Activated CD8-positive, alpha-beta T cell treated with anti-CD3 and anti-CD28 coated beads for 36 hours (primary cell): ENCODE data around the gene CEP164. TPM values are rescaled to one million over a fixed set of nuclear protein-coding genes. Genes with fewer than 3 reads are reported as not detected.

ENCODE experiments used
- ATAC-seq: fragments of 200-7000 bp; cut with Tn5 transposase; one replicate; pipeline ENCODE4 v1.10.0; 2021; ENCODE audit warnings: mild to moderate bottlenecking, moderate library complexity
- CTCF ChIA-PET: fragments of 350-600 bp; sonication (Branson Sonifier 250); formaldehyde crosslinking; loops from one replicate; lab custom pipeline; 2021; ENCODE audit warnings: antibody characterized with exemption; lab: Charles Lee
- POLR2A ChIA-PET: fragments of 350-600 bp; sonication (Branson Sonifier 250); formaldehyde crosslinking; loops from one replicate; lab custom pipeline; 2021; ENCODE audit warnings: antibody characterized with exemption; lab: Charles Lee
- DNase-seq: peaks from one replicate; pipeline ENCODE4 v3.0.0-alpha.2; 2020
- H3K27ac Mint-ChIP-seq: one replicate; pipeline ENCODE4 v1.8.0; 2021; ENCODE audit warnings: mild to moderate bottlenecking, mixed read lengths
- H3K27me3 Mint-ChIP-seq: one replicate; pipeline ENCODE4 v1.8.0; 2021; ENCODE audit warnings: mixed read lengths
- H3K36me3 Mint-ChIP-seq: one replicate; pipeline ENCODE4 v1.8.0; 2021; ENCODE audit warnings: low read depth, mixed read lengths
- H3K4me1 Mint-ChIP-seq: one replicate; pipeline ENCODE4 v1.8.0; 2021; ENCODE audit warnings: low read depth, mixed read lengths
- H3K4me3 Mint-ChIP-seq: one replicate; pipeline ENCODE4 v1.8.0; 2021; ENCODE audit warnings: mild to moderate bottlenecking, moderate library complexity, mixed read lengths
- H3K9me3 Mint-ChIP-seq: one replicate; pipeline ENCODE4 v1.8.0; 2021; ENCODE audit warnings: mixed read lengths
- CTCF ChIP-seq: fragments of 200-600 bp; IDR thresholded peaks from one replicate; pipeline ENCODE4 v1.8.0; 2022; ENCODE audit warnings: antibody characterized with exemption, mild to moderate bottlenecking
- intact Hi-C: fragments of 100-400 bp; cut with micrococcal nuclease; formaldehyde crosslinking; loops from one replicate; pipeline ENCODE4 v1.10.0; 2022
- total RNA-seq, 2 experiments: library from RNA; stranded (reverse); gene quantifications; one replicate each; pipeline ENCODE4 v1.2.3, GENCODE V29; 2021

The CEP164 gene
- total RNA-seq, 2 experiments from 2014 or later: 24.0 to 25.5 TPM

GRCh38 chr11:117437791-117438130 is 110.1 kb downstream of the CEP164 start:
- Mint-ChIP-seq H3K36me3 (no peaks in the 10 kb centered on the region), H3K9me3 (no peaks in the 10 kb centered on the region), H3K4me1 (no peaks in the 10 kb centered on the region), H3K27ac (no peak overlapping the region), H3K4me3 (no peak overlapping the region), H3K27me3 (peaks cover 9% of the 10 kb centered on the region)
- ChIA-PET POLR2A (no interaction called here), CTCF (no interaction called here)
- DNase-seq (no peak), ATAC-seq (no peak)
- TF ChIP-seq CTCF: no peak
- intact Hi-C loops: no loop called here

GRCh38 chr11:117438371-117439000 is 110.8 kb downstream of the CEP164 start:
- POLR2A ChIA-PET: no interaction called here
- Mint-ChIP-seq H3K9me3 (no peaks in the 10 kb centered on the region), H3K27me3 (peaks cover 9% of the 10 kb centered on the region), H3K4me3 (no peak overlapping the region), H3K27ac (no peak overlapping the region), H3K36me3 (no peaks in the 10 kb centered on the region), H3K4me1 (no peaks in the 10 kb centered on the region)
- intact Hi-C loops: no loop called here
- CTCF ChIA-PET: no interaction called here
- no peak for TF ChIP-seq CTCF
- peak; percentile 27 for DNase-seq
- ATAC-seq: peak; percentile 37

GRCh38 chr11:117439256-117439655 is 111.6 kb downstream of the CEP164 start:
- peaks cover 9% of the 10 kb centered on the region for H3K27me3 Mint-ChIP-seq
- no peak overlapping the region for H3K4me3 Mint-ChIP-seq
- CTCF ChIA-PET: no interaction called here
- TF ChIP-seq CTCF: no peak
- DNase-seq (no peak), ATAC-seq (no peak)
- no peaks in the 10 kb centered on the region for H3K36me3 Mint-ChIP-seq
- intact Hi-C loops: no loop called here
- no peak overlapping the region for H3K27ac Mint-ChIP-seq
- no peaks in the 10 kb centered on the region for H3K9me3 Mint-ChIP-seq
- no peaks in the 10 kb centered on the region for H3K4me1 Mint-ChIP-seq
- POLR2A ChIA-PET: no interaction called here

GRCh38 chr11:117440258-117440657 is 112.6 kb downstream of the CEP164 start:
- CTCF ChIA-PET: no interaction called here
- ATAC-seq (no peak), DNase-seq (no peak)
- no peak overlapping the region for H3K27ac Mint-ChIP-seq
- no peak overlapping the region for H3K4me3 Mint-ChIP-seq
- no peaks in the 10 kb centered on the region for H3K9me3 Mint-ChIP-seq
- peaks cover 9% of the 10 kb centered on the region for H3K27me3 Mint-ChIP-seq
- POLR2A ChIA-PET: no interaction called here
- no peaks in the 10 kb centered on the region for H3K36me3 Mint-ChIP-seq
- no peak for TF ChIP-seq CTCF
- no peaks in the 10 kb centered on the region for H3K4me1 Mint-ChIP-seq
- intact Hi-C loops: no loop called here

GRCh38 chr11:117441146-117441975 is 113.7 kb downstream of the CEP164 start:
- ChIA-PET CTCF (no interaction called here), POLR2A (no interaction called here)
- H3K36me3 Mint-ChIP-seq: no peaks in the 10 kb centered on the region
- DNase-seq: no peak
- H3K27me3 Mint-ChIP-seq: peaks cover 5% of the 10 kb centered on the region
- no peak for TF ChIP-seq CTCF
- ATAC-seq: no peak
- no peak overlapping the region for H3K27ac Mint-ChIP-seq
- H3K4me3 Mint-ChIP-seq: no peak overlapping the region
- no peaks in the 10 kb centered on the region for H3K9me3 Mint-ChIP-seq
- H3K4me1 Mint-ChIP-seq: no peaks in the 10 kb centered on the region
- intact Hi-C loops: no loop called here
